Pancreas (tissue), 10 donors: ENCODE data around the gene TMEM205. TPM values are rescaled to one million over a fixed set of nuclear protein-coding genes. Genes with fewer than 3 reads are reported as not detected.
A peak's percentile ranks its signal among the peaks of the same experiment; 100 is the strongest.

ENCODE experiments used
- ATAC-seq, 4 donors: fragments of 200-7000 bp; cut with Tn5 transposase; one replicate each; pipeline versions ENCODE4 v1.8.0 to v1.9.1; 2020; ENCODE audit warnings: mild to moderate bottlenecking in 4 of 4, moderate library complexity in 4 of 4
- DNase-seq, 6 donors: peaks; one replicate each; pipeline ENCODE4 v3.0.0-alpha.2; 2020
- FAIRE-seq: peaks from 2 replicates; lab custom pipeline; 2012; peaks lifted over from hg19 to GRCh38; lab: Jason Lieb, UNC
- H3K27ac ChIP-seq, 4 donors: fragments of 200-600 bp; sonication (generic); 1 replicate in 3 of 4; 2 replicates in 1 of 4; pipeline versions ENCODE4 v1.5.0 to v1.8.0; 2020
- H3K27me3 ChIP-seq, 4 donors: fragments of 200-600 bp; one replicate each; pipeline ENCODE4 v1.8.0; 2021
- H3K36me3 ChIP-seq, 3 donors: fragments of 200-600 bp; sonication (generic) in 1 of 3; one replicate each; pipeline versions ENCODE4 v1.5.0 to v1.8.0; 2020 to 2021
- H3K4me1 ChIP-seq, 3 donors: fragments of 200-600 bp; one replicate each; pipeline ENCODE4 v1.8.0; 2021
- H3K4me3 ChIP-seq, 4 donors: fragments of 200-600 bp; sonication (generic) in 2 of 4; one replicate each; pipeline versions ENCODE4 v1.5.0 to v1.8.0; 2020 to 2021
- H3K9me3 ChIP-seq, 4 donors: fragments of 200-600 bp; one replicate each; pipeline ENCODE4 v1.8.0; 2021
- WGBS, 2 donors: extraction: QIAGEN DNeasy Blood & Tissue Kit; methylation state at CpG; one replicate each; pipeline ENCODE4 v1.1.7; 2013; 5-methylcytosine and 5-hydroxymethylcytosine counted together
- intact Hi-C, 3 donors: fragments of 100-400 bp; cut with DNase I; formaldehyde crosslinking; loops; one replicate each; pipeline versions ENCODE4 v1.11.1 to v1.14.2; 2022
- polyA plus RNA-seq, 2 donors: library from polyadenylated mRNA; stranded (reverse); fragments of 200-250 nt; gene quantifications; one replicate each; pipeline ENCODE4 v1.2.3, GENCODE V29; 2013
- total RNA-seq, 6 donors: library from RNA; stranded (reverse); fragmentation: NEBNext Ultra II Directional in 4 of 6; extraction: Animal tissue kit (Norgen Biotek cat#: 25700) in 4 of 6; gene quantifications; one replicate each; pipeline versions ENCODE4 v1.2.1 to v1.2.4, GENCODE V29; 2021 to 2023
- TF ChIP-seq, protein P1 (sequence below), 4 donors: fragments of 200-600 bp; sonication (generic) in 3 of 4; IDR thresholded peaks; one replicate each; pipeline versions ENCODE4 v1.5.0 to v1.8.0; 2021; ENCODE audit warnings: antibody characterized with exemption in 4 of 4
- donor health status: healthy with polysubstance abuse.
- donor health status: DM: no; HTN: no; CAD: no; lungs with moderate emphysema.
- donor health status: DM: no; HTN: no; CAD: no.
- donor health status: control.
- donor health status: control.
- donor health status: Bipolar disorder and iron deficiency.
- donor health status: DM: yes; HTN: yes; CAD: no.
- donor health status: DM: no; HTN: no; CAD: no.
- donor health status: DM: no; HTN: no; CAD: no.
- donor health status: DM: yes; HTN: yes; CAD: no.

TMEM205 gene
- total and polyA plus RNA-seq, 8 donors, result 41.4 to 175 (median 57.9) TPM

DNA sequence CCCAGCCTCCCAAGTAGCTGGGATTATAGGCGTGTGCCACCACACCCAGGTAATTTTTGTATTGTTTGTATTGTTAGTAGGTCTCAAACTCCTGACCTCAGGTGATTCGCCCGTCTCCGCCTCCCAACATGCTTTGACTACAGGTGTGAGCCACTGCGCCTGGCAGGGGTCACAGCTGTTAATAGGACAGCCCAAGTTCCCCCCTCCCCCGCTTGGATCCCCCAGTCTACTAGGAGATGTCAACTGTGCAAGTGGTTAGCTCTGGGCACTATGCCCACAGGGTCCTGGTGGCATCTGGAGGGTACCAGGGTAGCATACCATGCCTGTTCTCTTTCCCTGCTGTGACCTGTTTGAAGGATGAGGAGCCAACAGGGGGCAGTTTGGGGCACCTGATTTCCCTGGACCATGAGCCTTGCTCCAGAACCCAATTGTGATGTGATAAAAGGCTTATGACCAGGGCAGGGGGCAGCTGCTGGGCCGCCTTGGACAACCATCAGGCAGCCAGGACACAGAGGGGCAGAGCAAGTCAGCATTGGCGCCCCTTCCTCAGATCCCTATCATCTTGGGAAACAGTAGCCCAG, 50.3 kb downstream of the TMEM205 start, which contains the start of gene TSPAN16:
TSS of gene TSPAN16 (plus strand) at position 496 of the 581 bp plus-strand sequence. CDS start 138 bp downstream, outside the sequence.
- no peaks in the 10 kb centered on the region for H3K9me3 ChIP-seq
- no peak for FAIRE-seq
- no peaks in the 10 kb centered on the region for H3K4me1 ChIP-seq
- no peak within 1 kb of the TSS for H3K4me3 ChIP-seq
- no peak within 1 kb of the TSS for H3K27ac ChIP-seq
- H3K27me3 ChIP-seq, result no peaks in the 10 kb centered on the region
- no peak for ATAC-seq
- intact Hi-C loops, result loop anchor here (10.0 kb wide), 2 partner anchors 149 to 189 kb away; partner anchors contain the start of gene ELAVL3 (in 1 of the 3)
- TF ChIP-seq, protein P1, sequence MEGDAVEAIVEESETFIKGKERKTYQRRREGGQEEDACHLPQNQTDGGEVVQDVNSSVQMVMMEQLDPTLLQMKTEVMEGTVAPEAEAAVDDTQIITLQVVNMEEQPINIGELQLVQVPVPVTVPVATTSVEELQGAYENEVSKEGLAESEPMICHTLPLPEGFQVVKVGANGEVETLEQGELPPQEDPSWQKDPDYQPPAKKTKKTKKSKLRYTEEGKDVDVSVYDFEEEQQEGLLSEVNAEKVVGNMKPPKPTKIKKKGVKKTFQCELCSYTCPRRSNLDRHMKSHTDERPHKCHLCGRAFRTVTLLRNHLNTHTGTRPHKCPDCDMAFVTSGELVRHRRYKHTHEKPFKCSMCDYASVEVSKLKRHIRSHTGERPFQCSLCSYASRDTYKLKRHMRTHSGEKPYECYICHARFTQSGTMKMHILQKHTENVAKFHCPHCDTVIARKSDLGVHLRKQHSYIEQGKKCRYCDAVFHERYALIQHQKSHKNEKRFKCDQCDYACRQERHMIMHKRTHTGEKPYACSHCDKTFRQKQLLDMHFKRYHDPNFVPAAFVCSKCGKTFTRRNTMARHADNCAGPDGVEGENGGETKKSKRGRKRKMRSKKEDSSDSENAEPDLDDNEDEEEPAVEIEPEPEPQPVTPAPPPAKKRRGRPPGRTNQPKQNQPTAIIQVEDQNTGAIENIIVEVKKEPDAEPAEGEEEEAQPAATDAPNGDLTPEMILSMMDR (IDR thresholded peaks at IDR 0.05), result no peak
- no peak for DNase-seq
- 80 to 90% methylated on average over 8 of the region's 8 CpGs for WGBS, 2 donors
- H3K36me3 ChIP-seq, result no peaks in the 10 kb centered on the region

DNA sequence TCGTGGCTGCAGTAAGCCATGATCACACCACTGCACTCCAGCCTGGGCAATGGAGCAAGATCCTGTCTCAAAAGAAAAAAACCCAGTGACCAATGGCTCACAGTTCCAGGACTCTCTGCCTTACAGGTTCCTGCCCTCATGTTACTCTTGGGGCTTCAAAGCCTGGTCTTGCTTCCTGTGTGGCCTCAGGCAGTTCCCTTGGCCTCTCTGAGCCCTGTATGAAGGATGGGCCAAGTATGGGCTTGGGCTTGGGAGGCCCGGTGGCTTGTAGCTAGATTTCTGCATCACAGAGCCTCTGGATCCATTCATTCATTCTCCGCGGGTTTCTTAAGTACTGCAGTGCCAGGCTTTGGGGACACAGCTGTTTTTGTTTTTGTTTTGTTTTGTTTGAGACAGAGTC, 50.9 kb downstream of the TMEM205 start:
- H3K27ac ChIP-seq, result no peak overlapping the region
- intact Hi-C loops, result loop anchor here (10.0 kb wide), 2 partner anchors 150 to 190 kb away; partner anchors contain the start of gene ELAVL3 (in 1 of the 3)

DNA sequence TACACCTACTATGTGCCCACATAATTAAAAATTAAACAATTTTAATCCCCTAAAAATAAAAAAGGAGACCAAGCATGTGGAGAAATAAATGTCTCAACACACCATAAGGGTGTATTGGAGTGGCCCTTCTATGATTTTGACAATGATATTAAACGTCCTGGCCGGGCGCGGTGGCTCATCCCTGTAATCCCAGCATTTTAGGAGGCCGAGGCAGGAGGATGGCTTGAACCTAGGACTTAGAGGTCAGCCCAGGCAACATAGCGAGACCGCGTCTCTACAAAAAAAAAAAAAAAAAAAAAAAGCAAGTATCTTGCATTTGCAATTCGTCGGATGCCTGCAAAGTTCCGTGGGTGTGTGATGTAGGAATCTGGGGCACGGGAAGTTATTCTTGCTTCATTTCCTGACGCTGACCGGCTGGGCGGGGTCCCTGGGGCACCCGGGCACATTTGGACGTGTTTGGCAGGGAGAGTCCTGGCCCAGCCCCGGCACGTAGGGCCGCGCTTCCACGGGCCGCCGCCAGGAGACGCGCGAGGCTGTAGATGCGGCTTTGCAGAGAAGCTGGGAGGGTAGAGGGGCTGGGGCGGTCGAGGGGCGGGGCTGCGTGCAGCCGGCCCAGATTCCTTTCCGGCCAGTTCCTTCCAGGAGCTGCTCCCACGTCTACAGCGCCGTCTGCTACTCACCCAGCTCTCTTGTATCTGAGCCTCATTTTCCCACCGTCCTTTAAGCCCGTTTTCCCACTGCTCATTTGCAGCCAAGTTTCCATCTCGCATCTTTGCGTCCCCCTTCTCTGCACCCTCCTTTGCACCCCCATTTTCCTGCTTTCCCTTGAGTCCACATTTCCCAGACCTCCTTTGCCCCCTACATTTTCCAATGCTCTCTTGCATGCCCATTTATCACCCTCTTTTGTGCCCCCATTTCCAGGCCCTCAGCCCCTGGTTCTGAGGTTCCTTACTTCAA, 52.4 kb downstream of the TMEM205 start:
- no peaks in the 10 kb centered on the region for H3K36me3 ChIP-seq
- FAIRE-seq (no peak), DNase-seq (peak; percentile 81 to 98 (median 94)), ATAC-seq (peak; percentile 99 to 100 (median 99))
- peak overlapping the region in 1 of 4 donors; percentile 30 for H3K4me3 ChIP-seq
- H3K27me3 ChIP-seq, result no peaks in the 10 kb centered on the region
- H3K27ac ChIP-seq, result peak overlapping the region in 1 of 4 donors; percentile 37
- no peaks in the 10 kb centered on the region for H3K4me1 ChIP-seq
- intact Hi-C loops, result loop anchor here (10.0 kb wide), 2 partner anchors 151 to 191 kb away; partner anchors contain the start of gene ELAVL3 (in 1 of the 3)
- 2 to 3% methylated on average over 41 of the region's 41 CpGs for WGBS, 2 donors
- TF ChIP-seq, protein P1 (IDR thresholded peaks at IDR 0.05), result peak; percentile 84 to 96 (median 96)
- H3K9me3 ChIP-seq, result no peaks in the 10 kb centered on the region

More for the DNA sequence above, 50.9 kb downstream of the TMEM205 start:
- TF ChIP-seq, protein P1 (IDR thresholded peaks at IDR 0.05), result no peak
- Histone ChIP-seq H3K9me3 (no peaks in the 10 kb centered on the region), H3K27me3 (no peaks in the 10 kb centered on the region), H3K4me3 (no peak overlapping the region), H3K4me1 (no peaks in the 10 kb centered on the region), H3K36me3 (no peaks in the 10 kb centered on the region)
- 80 to 88% methylated on average over 4 of the region's 4 CpGs for WGBS, 2 donors
- FAIRE-seq (no peak), DNase-seq (no peak), ATAC-seq (no peak)

Other genes starting within 250 kb of the TMEM205 start
- gene SPC24, start 190.5 kb downstream of the TMEM205 start, total RNA-seq, result 1 to 10 TPM in 1 of 6 donors, under 1 TPM in 5; 0.20 to 1.4 (median 0.55) TPM
- under 1 TPM; 0.47 to 0.72 TPM for gene SPC24, start 190.5 kb downstream of the TMEM205 start, polyA plus RNA-seq
- 10 to 100 TPM; 19.0 to 44.6 (median 25.5) TPM for gene KANK2, start 148.7 kb downstream of the TMEM205 start, total RNA-seq
- 10 to 100 TPM; 34.7 to 48.7 TPM for gene KANK2, start 148.7 kb downstream of the TMEM205 start, polyA plus RNA-seq
- gene ANGPTL8, start 106.6 kb downstream of the TMEM205 start, total RNA-seq, result 1 to 10 TPM in 2 of 6 donors, not detected in 4; 1.3 to 1.4 TPM
- gene ANGPTL8, start 106.6 kb downstream of the TMEM205 start, polyA plus RNA-seq, result 1 to 10 TPM in 1 of 2 donors, under 1 TPM in 1; 0.38 to 2.2 TPM
- gene DOCK6, start 83.7 kb downstream of the TMEM205 start, total RNA-seq, result 10 to 100 TPM; 18.0 to 31.8 (median 26.2) TPM
- 10 to 100 TPM; 60.2 to 79.0 TPM for gene DOCK6, start 83.7 kb downstream of the TMEM205 start, polyA plus RNA-seq
- gene TSPAN16, start 50.1 kb downstream of the TMEM205 start, total RNA-seq, result not detected
- gene TSPAN16, start 50.1 kb downstream of the TMEM205 start, polyA plus RNA-seq, result not detected
- gene RAB3D, start 6.6 kb downstream of the TMEM205 start, total RNA-seq, result 100 to 1,000 TPM in 4 of 6 donors, 10 to 100 TPM in 2; 70.6 to 134 (median 107) TPM
- gene RAB3D, start 6.6 kb downstream of the TMEM205 start, polyA plus RNA-seq, result 10 to 100 TPM; 11.0 to 15.2 TPM
- gene CCDC159, start 251 bp upstream of the TMEM205 start, total RNA-seq, result 10 to 100 TPM; 11.6 to 21.1 (median 14.1) TPM
- gene CCDC159, start 251 bp upstream of the TMEM205 start, polyA plus RNA-seq, result 100 to 1,000 TPM in 1 of 2 donors, 10 to 100 TPM in 1; 86.6 to 106 TPM
- gene PLPPR2, start 9.2 kb upstream of the TMEM205 start, total RNA-seq, result 10 to 100 TPM in 1 of 6 donors, 1 to 10 TPM in 5; 4.4 to 11.0 (median 7.1) TPM
- gene PLPPR2, start 9.2 kb upstream of the TMEM205 start, polyA plus RNA-seq, result 10 to 100 TPM; 15.7 to 32.8 TPM
- 1 to 10 TPM in 4 of 6 donors, under 1 TPM in 2; 0.55 to 1.5 (median 1.1) TPM for gene SWSAP1, start 28.4 kb upstream of the TMEM205 start, total RNA-seq
- 1 to 10 TPM; 1.8 to 2.7 TPM for gene SWSAP1, start 28.4 kb upstream of the TMEM205 start, polyA plus RNA-seq
- gene EPOR, start 38.0 kb upstream of the TMEM205 start, total RNA-seq, result 10 to 100 TPM in 1 of 6 donors, 1 to 10 TPM in 5; 5.4 to 16.3 (median 8.0) TPM
- 10 to 100 TPM; 30.4 to 46.2 TPM for gene EPOR, start 38.0 kb upstream of the TMEM205 start, polyA plus RNA-seq
- gene RGL3, start 73.0 kb upstream of the TMEM205 start, total RNA-seq, result 10 to 100 TPM; 22.3 to 71.1 (median 33.7) TPM
- 100 to 1,000 TPM; 152 to 170 TPM for gene RGL3, start 73.0 kb upstream of the TMEM205 start, polyA plus RNA-seq
- gene ODAD3, start 88.9 kb upstream of the TMEM205 start, total RNA-seq, result under 1 TPM; 0.13 to 0.44 (median 0.26) TPM
- gene ODAD3, start 88.9 kb upstream of the TMEM205 start, polyA plus RNA-seq, result 1 to 10 TPM in 1 of 2 donors, under 1 TPM in 1; 0.84 to 1.8 TPM
- gene PRKCSH, start 89.4 kb upstream of the TMEM205 start, total RNA-seq, result 100 to 1,000 TPM; 132 to 217 (median 175) TPM
- gene PRKCSH, start 89.4 kb upstream of the TMEM205 start, polyA plus RNA-seq, result 100 to 1,000 TPM; 114 to 140 TPM
- gene ELAVL3, start 134.8 kb upstream of the TMEM205 start, total RNA-seq, result under 1 TPM in 1 of 6 donors, not detected in 5; 0.15 TPM
- gene ELAVL3, start 134.8 kb upstream of the TMEM205 start, polyA plus RNA-seq, result under 1 TPM; 0.08 to 0.16 TPM
- 1 to 10 TPM; 4.5 to 6.2 (median 5.6) TPM for gene ZNF653, start 159.6 kb upstream of the TMEM205 start, total RNA-seq
- gene ZNF653, start 159.6 kb upstream of the TMEM205 start, polyA plus RNA-seq, result 10 to 100 TPM; 21.8 to 25.6 TPM
- 10 to 100 TPM; 32.1 to 54.8 (median 36.9) TPM for gene ECSIT, start 182.9 kb upstream of the TMEM205 start, total RNA-seq
- gene ECSIT, start 182.9 kb upstream of the TMEM205 start, polyA plus RNA-seq, result 10 to 100 TPM; 60.3 to 87.3 TPM
- 1 to 10 TPM in 4 of 6 donors, under 1 TPM in 2; 0.43 to 5.2 (median 1.8) TPM for gene CNN1, start 192.6 kb upstream of the TMEM205 start, total RNA-seq
- 10 to 100 TPM; 11.3 to 38.8 TPM for gene CNN1, start 192.6 kb upstream of the TMEM205 start, polyA plus RNA-seq
- 10 to 100 TPM; 25.0 to 38.9 (median 32.4) TPM for gene ELOF1, start 213.0 kb upstream of the TMEM205 start, total RNA-seq
- 10 to 100 TPM; 52.0 to 63.4 TPM for gene ELOF1, start 213.0 kb upstream of the TMEM205 start, polyA plus RNA-seq
- 10 to 100 TPM in 2 of 6 donors, 1 to 10 TPM in 4; 3.5 to 21.8 (median 7.0) TPM for gene ACP5, start 231.4 kb upstream of the TMEM205 start, total RNA-seq
- gene ACP5, start 231.4 kb upstream of the TMEM205 start, polyA plus RNA-seq, result 10 to 100 TPM in 1 of 2 donors, 1 to 10 TPM in 1; 7.7 to 11.4 TPM